Ovary (tissue), 9 donors: ENCODE data around the gene ITPR1. TPM values are rescaled to one million over a fixed set of nuclear protein-coding genes. Genes with fewer than 3 reads are reported as not detected.

Experiments
- DNase-seq, 5 donors: peaks; one replicate each; pipeline ENCODE4 v3.0.0-alpha.2; 2019 to 2020
- H3K27ac ChIP-seq, 2 donors: fragments of 200-600 bp; one replicate each; pipeline versions ENCODE4 v1.5.1 to v1.8.0; 2019 to 2022
- H3K27me3 ChIP-seq: fragments of 200-600 bp; one replicate; pipeline ENCODE4 v1.8.0; 2022
- H3K36me3 ChIP-seq: fragments of 200-600 bp; sonication (generic); one replicate; pipeline ENCODE4 v1.5.1; 2019
- H3K4me1 ChIP-seq: one replicate; pipeline ENCODE4 v1.8.1; 2013; ENCODE audit warnings: mild to moderate bottlenecking, moderate library complexity; ENCODE audit not compliant: insufficient read depth
- H3K4me3 ChIP-seq: fragments of 200-600 bp; sonication (generic); one replicate; pipeline ENCODE4 v1.5.1; 2017
- H3K9me3 ChIP-seq, 2 donors: fragments of 200-600 bp in 1 of 2; sonication (generic) in 1 of 2; one replicate each; pipeline versions ENCODE4 v1.5.1 to v1.8.1; 2013 to 2019; ENCODE audit warnings: mild to moderate bottlenecking in 1 of 2, moderate library complexity in 1 of 2
- CTCF ChIP-seq, 3 donors: fragments of 450-650 bp in 2 of 3; fragments of 200-600 bp in 1 of 3; IDR thresholded peaks; one replicate each; pipeline versions ENCODE4 v1.5.1 to v1.8.0; 2016 to 2022; ENCODE audit warnings: antibody characterized with exemption in 3 of 3, mild to moderate bottlenecking in 1 of 3
- EP300 ChIP-seq: sonication (generic); formaldehyde crosslinking; IDR thresholded peaks from one replicate; pipeline ENCODE4 v1.6.1; 2017; ENCODE audit warnings: antibody characterized with exemption
- POLR2A ChIP-seq: fragments of 450-650 bp; IDR thresholded peaks from one replicate; pipeline ENCODE4 v1.6.1; 2017; ENCODE audit warnings: antibody characterized with exemption, mild to moderate bottlenecking, moderate library complexity
- WGBS, 3 donors: extraction: QIAGEN DNeasy Blood & Tissue Kit in 1 of 3; methylation state at CpG; one replicate each; pipeline versions ENCODE4 v1.1.5 to v1.1.7; 2013 to 2017; 5-methylcytosine and 5-hydroxymethylcytosine counted together
- intact Hi-C, 4 donors: fragments of 100-400 bp; cut with DNase I; formaldehyde crosslinking; loops; one replicate each; pipeline versions ENCODE4 v1.11.0 to v1.15.1; 2022 to 2023
- polyA plus RNA-seq, 2 donors: library from polyadenylated mRNA; stranded (reverse); fragments of 200-250 nt in 1 of 2; fragments of 350-450 nt in 1 of 2; fragmentation: Illumina TruSeq in 1 of 2; extraction: RNeasy Lipid Tissue Mini Kit (QIAGEN cat#74804) in 1 of 2; gene quantifications; one replicate each; pipeline ENCODE4 v1.2.3, GENCODE V29; 2013 to 2014
- total RNA-seq, 7 donors: library from RNA; depleted of rRNA in 2 of 7; stranded (reverse); fragments of >200 nt in 2 of 7; fragmentation: NEBNext Ultra II Directional in 3 of 7; extraction: Animal tissue kit (Norgen Biotek cat#: 25700) in 3 of 7; gene quantifications; one replicate each; pipeline versions ENCODE4 v1.1.0 to v1.2.4, GENCODE V29; 2016 to 2023
- donor health status: DM: no; HTN: no; CAD: no; lungs with moderate emphysema.
- donor health status: DM: no; HTN: no; CAD: no.
- donor health status: Bipolar disorder and iron deficiency.
- donor health status: DM: yes; HTN: yes; CAD: no.
- donor health status: DM: no; HTN: no; CAD: no.
- donor health status: DM: yes; HTN: yes; CAD: no.

ITPR1 gene
- total and polyA plus RNA-seq, 9 donors = 59.5 to 313 (median 144) TPM

- Histone ChIP-seq H3K4me3 (no peak overlapping the region), H3K9me3 (no peaks in the 10 kb centered on the region), H3K27me3 (no peaks in the 10 kb centered on the region), H3K36me3 (no peaks in the 10 kb centered on the region), H3K27ac (no peak overlapping the region), H3K4me1 (peaks cover 2% of the 10 kb centered on the region)
- 92 to 96% (median 92%) methylated on average over 5 of the region's 5 CpGs for WGBS, 3 donors
- no peak for TF ChIP-seq EP300
- no peak for TF ChIP-seq POLR2A
- TF ChIP-seq CTCF (IDR thresholded peaks at IDR 0.05) = no peak
- intact Hi-C loops = loop anchor here in 1 of 4 donors (10.0 kb wide), 1 partner anchor 258 kb away; no protein-coding TSS in a partner anchor
- no peak for DNase-seq
These were observed 233.4 kb downstream of the ITPR1 start for GRCh38 chr3:4726549-4726948.

GRCh38 chr3:4729061-4729973 is 236.2 kb downstream of the ITPR1 start:
- H3K36me3 ChIP-seq = no peaks in the 10 kb centered on the region
- no peak overlapping the region for H3K4me3 ChIP-seq
- no peaks in the 10 kb centered on the region for H3K4me1 ChIP-seq
- TF ChIP-seq POLR2A = no peak
- no peak for TF ChIP-seq EP300
- WGBS, 3 donors = 85 to 96% (median 94%) methylated on average over 6 of the region's 6 CpGs
- intact Hi-C loops = loop anchor here in 1 of 4 donors (10.0 kb wide), 1 partner anchor 255 kb away; no protein-coding TSS in a partner anchor
- no peak for DNase-seq
- H3K9me3 ChIP-seq = no peaks in the 10 kb centered on the region
- no peak overlapping the region for H3K27ac ChIP-seq
- H3K27me3 ChIP-seq = no peaks in the 10 kb centered on the region

GRCh38 chr3:4730719-4731118 is 237.6 kb downstream of the ITPR1 start:
- H3K27ac ChIP-seq = no peak overlapping the region
- no peaks in the 10 kb centered on the region for H3K9me3 ChIP-seq
- intact Hi-C loops = loop anchor here in 1 of 4 donors (10.0 kb wide), 1 partner anchor 54 kb away; no protein-coding TSS in a partner anchor
- H3K36me3 ChIP-seq = no peaks in the 10 kb centered on the region
- 92 to 97% (median 95%) methylated on average over 7 of the region's 7 CpGs for WGBS, 3 donors
- no peaks in the 10 kb centered on the region for H3K4me1 ChIP-seq
- no peak for DNase-seq
- H3K4me3 ChIP-seq = no peak overlapping the region
- no peak for TF ChIP-seq EP300
- TF ChIP-seq POLR2A = no peak
- TF ChIP-seq CTCF (IDR thresholded peaks at IDR 0.05) = no peak
- H3K27me3 ChIP-seq = no peaks in the 10 kb centered on the region

- no peak for DNase-seq
- WGBS, 3 donors = 91 to 95% (median 94%) methylated on average over 6 of the region's 6 CpGs
- H3K27me3 ChIP-seq = no peaks in the 10 kb centered on the region
- intact Hi-C loops = loop anchor here in 1 of 4 donors (10.0 kb wide), 1 partner anchor 53 kb away; no protein-coding TSS in a partner anchor
- H3K9me3 ChIP-seq = no peaks in the 10 kb centered on the region
- no peaks in the 10 kb centered on the region for H3K4me1 ChIP-seq
- TF ChIP-seq POLR2A = no peak
- TF ChIP-seq EP300 = no peak
- TF ChIP-seq CTCF (IDR thresholded peaks at IDR 0.05) = no peak
- H3K36me3 ChIP-seq = no peaks in the 10 kb centered on the region
- no peak overlapping the region for H3K27ac ChIP-seq
- H3K4me3 ChIP-seq = no peak overlapping the region
These were observed 238.5 kb downstream of the ITPR1 start for GRCh38 chr3:4731543-4732111.
